GM12892 (cell line): Measurements from ENCODE around the gene ADCY4.

Experiments used
- POLR2A ChIP-seq: IDR thresholded peaks from 2 replicates; pipeline ENCODE4 v1.6.1; 2011; ENCODE audit warnings: low read depth, low read length, control low read depth
- POLR2AphosphoS5 ChIP-seq: IDR thresholded peaks from 2 replicates; pipeline ENCODE4 v1.6.1; 2011; ENCODE audit warnings: low read depth, low read length, control low read depth

GRCh38 chr14:24283796-24284460 lies 50.9 kb downstream of the ADCY4 start:
- TF ChIP-seq POLR2AphosphoS5 (no peak), POLR2A (no peak)
